GM20000 (cell line): ENCODE measurements around the gene CLCN6.

Source experiments
- DNase-seq: peaks from one replicate; pipeline ENCODE4 v3.0.0; 2012; ENCODE audit warnings: low spot score
- CTCF ChIP-seq: IDR thresholded peaks from 2 replicates; pipeline ENCODE4 v1.5.1; 2012; ENCODE audit warnings: mild to moderate bottlenecking, control low read depth; ENCODE audit errors: extremely low read depth, missing control alignments

CLCN6 gene

GRCh38 chr1:11873395-11874257, 67.6 kb downstream of the CLCN6 start:
- TF ChIP-seq CTCF = no peak
- no peak for DNase-seq

- DNase-seq = no peak
- no peak for TF ChIP-seq CTCF
Observed at GRCh38 chr1:11874258-11874562, 68.2 kb downstream of the CLCN6 start.

GRCh38 chr1:11874624-11875023, 68.6 kb downstream of the CLCN6 start:
- no peak for DNase-seq
- TF ChIP-seq CTCF = no peak

GRCh38 chr1:11875094-11875493, 69.1 kb downstream of the CLCN6 start:
- DNase-seq = no peak
- no peak for TF ChIP-seq CTCF

DNA sequence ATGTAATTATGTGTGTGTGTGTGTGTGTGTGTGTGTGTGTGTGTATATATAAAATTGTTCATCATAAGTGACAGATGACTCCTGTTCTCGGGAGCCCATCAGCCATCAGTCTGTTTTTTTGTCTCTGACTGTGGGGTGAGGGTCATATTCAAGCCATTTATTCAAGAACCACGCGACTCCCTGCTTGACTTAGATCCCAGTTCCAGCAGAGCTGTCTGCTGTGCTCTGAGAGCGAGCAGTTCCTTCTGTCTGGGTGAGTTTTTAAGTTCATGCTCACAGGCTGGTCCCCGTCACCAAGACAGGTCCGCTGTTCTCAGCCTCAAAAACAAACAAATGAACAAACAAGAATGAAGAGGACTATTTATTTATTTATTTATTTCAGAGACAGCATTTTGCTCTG, 71.1 kb downstream of the CLCN6 start:
- TF ChIP-seq CTCF = no peak
- DNase-seq = no peak

- DNase-seq = no peak
- no peak for TF ChIP-seq CTCF
Observed at GRCh38 chr1:11878081-11878890, 72.3 kb downstream of the CLCN6 start.

DNA sequence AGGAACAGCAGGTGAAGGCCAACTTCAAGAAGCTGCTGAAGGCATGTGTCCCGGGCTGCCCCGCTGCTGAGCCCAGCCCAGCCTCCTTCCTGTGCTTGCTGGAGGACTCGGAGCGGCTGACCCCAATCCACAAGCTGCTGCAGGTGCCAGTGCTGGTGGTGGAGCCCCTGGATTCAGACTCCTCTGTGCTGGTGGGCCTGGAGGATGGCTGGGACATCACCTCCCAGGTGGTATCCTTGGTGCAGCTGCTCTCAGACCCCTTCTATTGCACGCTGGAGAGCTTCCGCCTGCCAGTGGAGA, 72.8 kb downstream of the CLCN6 start:
- no peak for DNase-seq

More for the DNA sequence above, 72.8 kb downstream of the CLCN6 start:
- no peak for TF ChIP-seq CTCF
